HepG2 (cell line): ENCODE measurements around the gene CPE. TPM values are rescaled to one million over a fixed set of nuclear protein-coding genes. Genes with fewer than 3 reads are reported as not detected.
A peak's percentile ranks its signal among the peaks of the same experiment; 100 is the strongest.

ENCODE experiments used
- ATF7-NPFF ChIP-seq: sonication (generic); formaldehyde crosslinking; IDR thresholded peaks from 2 replicates; pipeline ENCODE4 v1.8.1; 2023; ENCODE audit warnings: mild to moderate bottlenecking, low read depth, missing genetic modification reagents, moderate library complexity
- GLI4 ChIP-seq: sonication (generic); formaldehyde crosslinking; IDR thresholded peaks from 2 replicates; pipeline ENCODE4 v1.5.1; 2020; ENCODE audit warnings: missing genetic modification reagents, mild to moderate bottlenecking, moderate library complexity, borderline replicate concordance
- HNRNPL ChIP-seq: fragments of 200-400 bp; formaldehyde crosslinking; IDR thresholded peaks from 2 replicates; pipeline ENCODE4 v1.6.1; 2017; ENCODE audit warnings: mild to moderate bottlenecking, low read depth, low read length
- HOMEZ ChIP-seq: IDR thresholded peaks from 2 replicates; pipeline ENCODE4 v1.6.1; 2016; ENCODE audit warnings: low read depth
- IKZF4 ChIP-seq: sonication (generic); formaldehyde crosslinking; IDR thresholded peaks from 2 replicates; pipeline ENCODE4 v1.5.1; 2020; ENCODE audit warnings: borderline replicate concordance, mild to moderate bottlenecking, low read depth, missing genetic modification reagents; ENCODE audit errors: not compliant biosample characterization
- KLF15 ChIP-seq: sonication (generic); formaldehyde crosslinking; IDR thresholded peaks from 2 replicates; pipeline ENCODE4 v1.8.1; 2023; ENCODE audit warnings: borderline replicate concordance, mild to moderate bottlenecking, inconsistent platforms, missing genetic modification reagents, mixed read lengths
- PHF5A ChIP-seq: IDR thresholded peaks from one replicate; pipeline ENCODE4 v1.6.1; 2018; ENCODE audit warnings: low read depth, missing genetic modification reagents; ENCODE audit not compliant: unreplicated experiment
- SP1 ChIP-seq, 2 experiments: fragments of 450-650 bp in 1 of 2; sonication (generic) in 1 of 2; formaldehyde crosslinking in 1 of 2; IDR thresholded peaks; 2 replicates each; pipeline versions ENCODE4 v1.4.0 to v1.6.1; 2016 to 2020; ENCODE audit warnings: missing genetic modification reagents in 1 of 2
- SPEN ChIP-seq: sonication (generic); formaldehyde crosslinking; IDR thresholded peaks from 2 replicates; pipeline ENCODE4 v1.5.1; 2020; ENCODE audit warnings: low read depth, mild to moderate bottlenecking, missing genetic modification reagents
- ZNF10 ChIP-seq: sonication (generic); formaldehyde crosslinking; IDR thresholded peaks from 2 replicates; pipeline ENCODE4 v1.4.0; 2020; ENCODE audit warnings: mild to moderate bottlenecking, low read depth, missing genetic modification reagents, borderline replicate concordance
- ZNF142 ChIP-seq: sonication (generic); formaldehyde crosslinking; IDR thresholded peaks from 2 replicates; pipeline ENCODE4 v1.4.0; 2020; ENCODE audit warnings: missing genetic modification reagents
- ZNF234 ChIP-seq: sonication (generic); formaldehyde crosslinking; conservative IDR thresholded peaks from 2 replicates; pipeline ENCODE4 v1.5.1; 2020; ENCODE audit warnings: mild to moderate bottlenecking, missing genetic modification reagents
- ZNF607 ChIP-seq: sonication (generic); formaldehyde crosslinking; IDR thresholded peaks from 2 replicates; pipeline ENCODE4 v1.5.1; 2020; ENCODE audit warnings: missing genetic modification reagents, mild to moderate bottlenecking, borderline replicate concordance
- ZNF850 ChIP-seq: sonication (generic); formaldehyde crosslinking; conservative IDR thresholded peaks from 2 replicates; pipeline ENCODE4 v1.9.0; 2021; ENCODE audit warnings: mild to moderate bottlenecking, missing genetic modification reagents
- polyA plus RNA-seq, 8 experiments: library from polyadenylated mRNA; depleted of rRNA in 3 of 8; stranded (reverse) in 7 of 8; unstranded in 1 of 8; fragments of >200 nt; fragmentation: Illumina TruSeq in 4 of 8; extraction: Trizol in 4 of 8; gene quantifications; 2 replicates each; pipeline versions ENCODE4 v1.2.1 to v1.2.3, GENCODE V29; 2011 to 2016; ENCODE audit warnings: low read depth in 4 of 8, missing spikeins in 1 of 8, mixed read lengths in 1 of 8; ENCODE audit not compliant: insufficient read depth in 1 of 8
- total RNA-seq, 5 experiments: library from RNA; depleted of rRNA; stranded (reverse); fragments of >200 nt; fragmentation: Illumina TruSeq; extraction: Trizol; gene quantifications; 2 replicates each; pipeline ENCODE4 v1.2.3, GENCODE V29; 2016; ENCODE audit warnings: low read depth in 1 of 5
- TF ChIP-seq, protein P1 (sequence below): sonication (generic); formaldehyde crosslinking; IDR thresholded peaks from 2 replicates; pipeline ENCODE4 v1.5.1; 2020; ENCODE audit warnings: mild to moderate bottlenecking, missing genetic modification reagents, borderline replicate concordance
- TF ChIP-seq, protein P2 (sequence below), 2 experiments: sonication (generic) in 1 of 2; formaldehyde crosslinking in 1 of 2; IDR thresholded peaks; 2 replicates each; pipeline versions ENCODE4 v1.4.0 to v1.6.1; 2016 to 2020; ENCODE audit warnings: borderline replicate concordance in 1 of 2, low read depth in 1 of 2, mild to moderate bottlenecking in 1 of 2, missing genetic modification reagents in 1 of 2

The CPE gene
- total and polyA plus RNA-seq, 2 of the 13 experiments (the other 11 are each of a cell fraction or from before 2014, with no cell fraction given): 268 to 852 TPM

GRCh38 chr4:165369522-165369921, 9.3 kb upstream of the CPE start (continued):
- TF ChIP-seq ZNF142: no peak
- no peak for TF ChIP-seq GLI4
- TF ChIP-seq SPEN (CRISPR knock-in tag): no peak
- no peak for TF ChIP-seq SP1 (IDR thresholded peaks at IDR 0.05)
- TF ChIP-seq SP1 (CRISPR knock-in tag; IDR thresholded peaks at IDR 0.05): no peak
- TF ChIP-seq, protein P1, sequence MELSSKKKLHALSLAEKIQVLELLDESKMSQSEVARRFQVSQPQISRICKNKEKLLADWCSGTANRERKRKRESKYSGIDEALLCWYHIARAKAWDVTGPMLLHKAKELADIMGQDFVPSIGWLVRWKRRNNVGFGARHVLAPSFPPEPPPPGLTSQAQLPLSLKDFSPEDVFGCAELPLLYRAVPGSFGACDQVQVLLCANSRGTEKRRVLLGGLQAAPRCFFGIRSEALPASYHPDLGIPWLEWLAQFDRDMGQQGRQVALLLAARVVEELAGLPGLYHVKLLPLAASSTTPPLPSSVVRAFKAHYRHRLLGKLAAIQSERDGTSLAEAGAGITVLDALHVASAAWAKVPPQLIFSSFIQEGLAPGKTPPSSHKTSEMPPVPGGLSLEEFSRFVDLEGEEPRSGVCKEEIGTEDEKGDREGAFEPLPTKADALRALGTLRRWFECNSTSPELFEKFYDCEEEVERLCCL (CRISPR knock-in tag): no peak
- peak; percentile 85 for TF ChIP-seq PHF5A (CRISPR knock-in tag)
- TF ChIP-seq, protein P2, sequence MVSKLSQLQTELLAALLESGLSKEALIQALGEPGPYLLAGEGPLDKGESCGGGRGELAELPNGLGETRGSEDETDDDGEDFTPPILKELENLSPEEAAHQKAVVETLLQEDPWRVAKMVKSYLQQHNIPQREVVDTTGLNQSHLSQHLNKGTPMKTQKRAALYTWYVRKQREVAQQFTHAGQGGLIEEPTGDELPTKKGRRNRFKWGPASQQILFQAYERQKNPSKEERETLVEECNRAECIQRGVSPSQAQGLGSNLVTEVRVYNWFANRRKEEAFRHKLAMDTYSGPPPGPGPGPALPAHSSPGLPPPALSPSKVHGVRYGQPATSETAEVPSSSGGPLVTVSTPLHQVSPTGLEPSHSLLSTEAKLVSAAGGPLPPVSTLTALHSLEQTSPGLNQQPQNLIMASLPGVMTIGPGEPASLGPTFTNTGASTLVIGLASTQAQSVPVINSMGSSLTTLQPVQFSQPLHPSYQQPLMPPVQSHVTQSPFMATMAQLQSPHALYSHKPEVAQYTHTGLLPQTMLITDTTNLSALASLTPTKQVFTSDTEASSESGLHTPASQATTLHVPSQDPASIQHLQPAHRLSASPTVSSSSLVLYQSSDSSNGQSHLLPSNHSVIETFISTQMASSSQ (IDR thresholded peaks at IDR 0.05; ENCODE audit: low read depth): peak; percentile 69
- TF ChIP-seq, protein P2 (CRISPR knock-in tag; IDR thresholded peaks at IDR 0.05; ENCODE audit: borderline replicate concordance): peak; percentile 84; the same call in 1 of the 2 replicates
- TF ChIP-seq ZNF234 (CRISPR knock-in tag): no peak
- no peak for TF ChIP-seq IKZF4 (CRISPR knock-in tag)
- peak; percentile 93 for TF ChIP-seq HOMEZ (CRISPR knock-in tag)
- TF ChIP-seq ATF7-NPFF: no peak
- TF ChIP-seq ZNF850: no peak
- no peak for TF ChIP-seq HNRNPL
- no peak for TF ChIP-seq ZNF10 (CRISPR knock-in tag)
- TF ChIP-seq KLF15 (CRISPR knock-in tag): no peak
- TF ChIP-seq ZNF607: no peak
